NCI-H1694 (cell line): ENCODE measurements around the gene SEMA4D.

Experiments used
- DNase-seq: peaks from one replicate; lab custom pipeline; 2025; lab: John Stamatoyannopoulos, UW

Gene SEMA4D

GRCh38 chr9:89497978-89498851 is at the start of gene SEMA4D:
SEMA4D (minus strand) TSS chr9:89498113; CDS start chr9:89405456, 92,657 bp downstream.
- DNase-seq: peak; percentile 36

- no peak for DNase-seq
Observed at GRCh38 chr9:89547000-89547399, 49.1 kb upstream of the SEMA4D start.

- DNase-seq: no peak
Observed at GRCh38 chr9:89544279-89544661, 46.4 kb upstream of the SEMA4D start.

- DNase-seq: no peak
Observed at GRCh38 chr9:89543621-89544278, 45.8 kb upstream of the SEMA4D start.

- DNase-seq: no peak
Observed at GRCh38 chr9:89543111-89543510, 45.2 kb upstream of the SEMA4D start.

- no peak for DNase-seq
Observed at GRCh38 chr9:89542401-89543021, 44.6 kb upstream of the SEMA4D start.

- no peak for DNase-seq
Observed at GRCh38 chr9:89541798-89542197, 43.9 kb upstream of the SEMA4D start.

GRCh38 chr9:89539374-89539773 is 41.5 kb upstream of the SEMA4D start:
- DNase-seq: no peak

- no peak for DNase-seq
Observed at GRCh38 chr9:89538871-89539270, 41.0 kb upstream of the SEMA4D start.

- DNase-seq: no peak
Observed at GRCh38 chr9:89537166-89537565, 39.3 kb upstream of the SEMA4D start.

GRCh38 chr9:89536600-89536999 is 38.7 kb upstream of the SEMA4D start:
- DNase-seq: no peak

GRCh38 chr9:89536145-89536574 is 38.2 kb upstream of the SEMA4D start:
- DNase-seq: no peak

GRCh38 chr9:89535461-89535860 is 37.5 kb upstream of the SEMA4D start:
- no peak for DNase-seq

- DNase-seq: no peak
Observed at GRCh38 chr9:89534515-89535287, 36.8 kb upstream of the SEMA4D start.

- no peak for DNase-seq
Observed at GRCh38 chr9:89533411-89534095, 35.6 kb upstream of the SEMA4D start.

- DNase-seq: no peak
Observed at GRCh38 chr9:89532944-89533343, 35.0 kb upstream of the SEMA4D start.

- no peak for DNase-seq
Observed at GRCh38 chr9:89532478-89532877, 34.6 kb upstream of the SEMA4D start.

GRCh38 chr9:89531766-89532165 is 33.9 kb upstream of the SEMA4D start:
- no peak for DNase-seq

- no peak for DNase-seq
Observed at GRCh38 chr9:89530726-89531125, 32.8 kb upstream of the SEMA4D start.

GRCh38 chr9:89529243-89530035 is 31.5 kb upstream of the SEMA4D start:
- no peak for DNase-seq

GRCh38 chr9:89528540-89528939 is 30.6 kb upstream of the SEMA4D start:
- DNase-seq: no peak
